GM13976 (cell line): ENCODE results near the gene NODAL.

Source experiments
- DNase-seq: peaks from one replicate; pipeline ENCODE4 v3.0.0; 2012; ENCODE audit warnings: low spot score
- CTCF ChIP-seq: IDR thresholded peaks from 2 replicates; pipeline ENCODE4 v1.5.1; 2012; ENCODE audit warnings: borderline replicate concordance, mild to moderate bottlenecking; ENCODE audit not compliant: insufficient read depth; ENCODE audit errors: extremely low read depth, missing control alignments, control extremely low read depth
- in situ Hi-C: fragments of 300-500 bp; cut with MboI; formaldehyde crosslinking; loops from one replicate; pipeline ENCODE4 v1.12.0; 2022; ENCODE audit warnings: low sequenced_read_pairs, mixed read lengths, inconsistent platforms; ENCODE audit not compliant: unreplicated experiment

The NODAL gene

GRCh38 chr10:70391654-70392053 is 49.8 kb downstream of the NODAL start:
- DNase-seq: no peak
- in situ Hi-C loops: no loop called here
- no peak for TF ChIP-seq CTCF
